SK-N-SH (cell line): ENCODE measurements around the gene CELF2. TPM values are rescaled to one million over a fixed set of nuclear protein-coding genes. Genes with fewer than 3 reads are reported as not detected.

Experiments used
- CTCF ChIA-PET: fragments of 300-600, 350-600 bp; formaldehyde crosslinking; extraction: SDS; loops from one replicate; lab custom pipeline; 2021; lab: Yijun Ruan, JAX
- POLR2A ChIA-PET: fragments of 350-600 bp; sonication (Branson Sonifier 250); formaldehyde crosslinking; extraction: SDS; loops from one replicate; lab custom pipeline; 2020; ENCODE audit warnings: antibody characterized with exemption, inconsistent platforms; lab: Yijun Ruan, JAX
- DNase-seq: peaks from one replicate; pipeline ENCODE4 v3.0.0; 2012
- H2AFZ ChIP-seq: fragments of 200-600 bp; sonication (generic); 2 replicates; pipeline ENCODE4 v1.8.1; 2016; ENCODE audit warnings: antibody characterized with exemption, mild to moderate bottlenecking, low read depth
- H3F3A ChIP-seq: fragments of 200-600 bp; sonication (generic); replicated peaks from 2 replicates; pipeline ENCODE3; 2016; ENCODE audit warnings: antibody characterized with exemption, mild to moderate bottlenecking; ENCODE audit not compliant: insufficient read depth
- H3K27ac ChIP-seq, 2 experiments: fragments of 200-500 bp in 1 of 2; fragments of 200-600 bp in 1 of 2; sonication (Bioruptor generic) in 1 of 2; sonication (generic), shearing (Covaris generic) in 1 of 2; 2 replicates each; pipeline versions ENCODE4 v1.5.1 to v1.6.1; 2014 to 2016; ENCODE audit warnings: low read depth in 2 of 2, inconsistent platforms in 1 of 2, low read length in 1 of 2, mild to moderate bottlenecking in 1 of 2, mixed read lengths in 1 of 2
- H3K27me3 ChIP-seq: fragments of 200-600 bp; sonication (generic), shearing (Covaris generic); 2 replicates; pipeline ENCODE4 v1.6.1; 2016; ENCODE audit warnings: mixed run types; ENCODE audit not compliant: insufficient read depth
- H3K36me3 ChIP-seq, 2 experiments: fragments of 200-500 bp in 1 of 2; fragments of 200-600 bp in 1 of 2; sonication (Bioruptor generic) in 1 of 2; sonication (generic) in 1 of 2; replicated peaks in 1 of 2; 2 replicates each; pipeline versions ENCODE3 to v1.5.1; 2014 to 2016; ENCODE audit warnings: low read length in 1 of 2, mild to moderate bottlenecking in 1 of 2; ENCODE audit not compliant: insufficient read depth in 2 of 2, control insufficient read depth in 1 of 2
- H3K4me1 ChIP-seq, 2 experiments: fragments of 200-500 bp in 1 of 2; fragments of 200-600 bp in 1 of 2; sonication (Bioruptor generic) in 1 of 2; sonication (generic), shearing (Covaris generic) in 1 of 2; 2 replicates each; pipeline versions ENCODE4 v1.5.1 to v1.6.1; 2014 to 2016; ENCODE audit warnings: low read depth in 1 of 2, low read length in 1 of 2, mixed run types in 1 of 2; ENCODE audit not compliant: insufficient read depth in 2 of 2, control insufficient read depth in 1 of 2
- H3K4me2 ChIP-seq: fragments of 200-600 bp; sonication (generic), shearing (Covaris generic); 2 replicates; pipeline ENCODE4 v1.6.1; 2017; ENCODE audit warnings: mixed run types
- H3K4me3 ChIP-seq, 2 experiments: fragments of 200-500 bp in 1 of 2; fragments of 200-600 bp in 1 of 2; sonication (Bioruptor generic) in 1 of 2; sonication (generic), shearing (Covaris generic) in 1 of 2; 2 replicates each; pipeline versions ENCODE4 v1.5.1 to v1.8.1; 2014 to 2016; ENCODE audit warnings: low read depth in 2 of 2, inconsistent platforms in 1 of 2, low read length in 1 of 2, mild to moderate bottlenecking in 1 of 2, mixed read lengths in 1 of 2, moderate library complexity in 1 of 2
- H3K79me2 ChIP-seq: fragments of 200-600 bp; sonication (generic); 2 replicates; pipeline ENCODE4 v1.8.1; 2017; ENCODE audit warnings: mild to moderate bottlenecking; ENCODE audit not compliant: insufficient read depth
- H3K9ac ChIP-seq: fragments of 200-600 bp; sonication (generic); 2 replicates; pipeline ENCODE4 v1.6.1; 2017; ENCODE audit warnings: mixed run types
- H3K9me2 ChIP-seq: fragments of 200-600 bp; sonication (generic); 2 replicates; pipeline ENCODE4 v1.6.1; 2017; ENCODE audit warnings: mixed run types
- H3K9me3 ChIP-seq: fragments of 200-600 bp; sonication (generic); 2 replicates; pipeline ENCODE4 v1.6.1; 2017; ENCODE audit warnings: mixed run types, mild to moderate bottlenecking, moderate library complexity
- H4K20me1 ChIP-seq: fragments of 200-600 bp; sonication (generic); 2 replicates; pipeline ENCODE4 v1.6.1; 2017; ENCODE audit warnings: mild to moderate bottlenecking, mixed run types; ENCODE audit not compliant: insufficient read depth
- CTCF ChIP-seq: fragments of 200-600 bp; sonication (generic); IDR thresholded peaks from 2 replicates; pipeline ENCODE4 v1.6.1; 2017; ENCODE audit warnings: antibody characterized with exemption, mild to moderate bottlenecking, moderate library complexity
- ELF1 ChIP-seq: IDR thresholded peaks from 2 replicates; pipeline ENCODE4 v1.4.0; 2012
- EP300 ChIP-seq, 2 experiments: IDR thresholded peaks; 2 replicates each; pipeline versions ENCODE4 v1.4.0 to v1.6.1; 2012; ENCODE audit warnings: borderline replicate concordance in 1 of 2, low read depth in 1 of 2, low read length in 1 of 2
- EZH2phosphoT487 ChIP-seq: fragments of 200-600 bp; sonication (generic); IDR thresholded peaks from 2 replicates; pipeline ENCODE4 v1.6.1; 2017; ENCODE audit warnings: low read depth, mixed run types, mild to moderate bottlenecking, antibody characterized with exemption, moderate library complexity, borderline replicate concordance
- FOSL2 ChIP-seq: IDR thresholded peaks from 2 replicates; pipeline ENCODE4 v1.4.0; 2012; ENCODE audit warnings: low read depth, mild to moderate bottlenecking, moderate library complexity, borderline replicate concordance
- FOXJ3 ChIP-seq: sonication (generic); formaldehyde crosslinking; IDR thresholded peaks from 2 replicates; pipeline ENCODE4 v1.5.1; 2020; ENCODE audit warnings: mild to moderate bottlenecking, missing genetic modification reagents
- FOXM1 ChIP-seq: IDR thresholded peaks from 2 replicates; pipeline ENCODE4 v1.4.0; 2012; ENCODE audit warnings: low read depth, mild to moderate bottlenecking
- GABPA ChIP-seq: IDR thresholded peaks from 2 replicates; pipeline ENCODE4 v1.4.0; 2012; ENCODE audit warnings: low read depth, mild to moderate bottlenecking
- IRF3 ChIP-seq: fragments of 150-350 bp; IDR thresholded peaks from 2 replicates; pipeline ENCODE4 v1.6.1; 2016; ENCODE audit warnings: mild to moderate bottlenecking, low read depth, low read length
- MAX ChIP-seq: IDR thresholded peaks from 2 replicates; pipeline ENCODE4 v1.4.0; 2012; ENCODE audit warnings: low read depth
- MEF2A ChIP-seq: IDR thresholded peaks from 2 replicates; pipeline ENCODE4 v1.4.0; 2012; ENCODE audit warnings: low read depth, borderline replicate concordance
- NFIC ChIP-seq: IDR thresholded peaks from 2 replicates; pipeline ENCODE4 v1.4.0; 2012; ENCODE audit warnings: borderline replicate concordance
- PBX3 ChIP-seq: IDR thresholded peaks from 2 replicates; pipeline ENCODE4; 2012
- RCOR1 ChIP-seq: fragments of 150-350 bp; IDR thresholded peaks from 2 replicates; pipeline ENCODE4 v1.6.1; 2017; ENCODE audit warnings: antibody characterized with exemption, low read length
- RXRA ChIP-seq: IDR thresholded peaks from 2 replicates; pipeline ENCODE4 v1.4.0; 2012; ENCODE audit warnings: low read depth, mild to moderate bottlenecking, borderline replicate concordance
- SMC3 ChIP-seq: IDR thresholded peaks from 2 replicates; pipeline ENCODE4 v1.6.1; 2012; ENCODE audit warnings: low read depth, low read length, improper control_type of control experiment
- TAF1 ChIP-seq: IDR thresholded peaks from 2 replicates; pipeline ENCODE4 v1.6.1; 2012; ENCODE audit warnings: low read depth, mild to moderate bottlenecking, low read length, moderate library complexity, borderline replicate concordance
- TEAD4 ChIP-seq: IDR thresholded peaks from 2 replicates; pipeline ENCODE4 v1.4.0; 2012; ENCODE audit warnings: mild to moderate bottlenecking, borderline replicate concordance; ENCODE audit not compliant: insufficient read depth
- USF1 ChIP-seq: IDR thresholded peaks from 2 replicates; pipeline ENCODE4 v1.4.0; 2012; ENCODE audit warnings: low read depth, borderline replicate concordance
- WGBS: methylation state at CpG from one replicate; pipeline ENCODE4 v1.1.6; 2017; ENCODE audit warnings: low lambda C conversion rate; 5-methylcytosine and 5-hydroxymethylcytosine counted together
- polyA plus RNA-seq, 3 experiments: library from polyadenylated mRNA; depleted of rRNA; stranded (reverse); fragments of >200 nt; gene quantifications; 2 replicates each; pipeline ENCODE4 v1.2.3, GENCODE V29; 2012

CELF2 gene
- polyA plus RNA-seq, 1 of the 3 experiments (the other 2 are of a cell fraction): 0.03 TPM

- no peaks in the 10 kb centered on the region for H3K9me3 ChIP-seq
- no peak overlapping the region for H2AFZ ChIP-seq
- no peaks in the 10 kb centered on the region for H3K27me3 ChIP-seq
- H3F3A ChIP-seq: no peaks in the 10 kb centered on the region
- no peak overlapping the region for H3K4me2 ChIP-seq
- no peak overlapping the region for H3K27ac ChIP-seq
- no peak for DNase-seq
- WGBS: 41% methylated on average over 6 of the region's 6 CpGs
- TF ChIP-seq FOSL2 (no peak), TEAD4 (no peak), EP300 (IDR thresholded peaks at IDR 0.05; ENCODE audit: borderline replicate concordance in 1 of 2, low read depth in 1 of 2, low read length in 1 of 2) (no peak), FOXJ3 (CRISPR knock-in tag) (no peak), NFIC (no peak), RXRA (no peak), SMC3 (no peak), PBX3 (no peak), EZH2phosphoT487 (no peak), MEF2A (no peak), USF1 (no peak), RCOR1 (no peak), FOXM1 (no peak), GABPA (no peak), ELF1 (no peak)
- peaks cover 0 to 2% of the 10 kb centered on the region in 2 experiments; a peak in 1 of 4 replicates for H3K4me1 ChIP-seq
- no peaks in the 10 kb centered on the region for H3K9me2 ChIP-seq
- CTCF ChIA-PET: no interaction called here
- no peaks in the 10 kb centered on the region for H3K79me2 ChIP-seq
- no peak overlapping the region for H3K9ac ChIP-seq
- H4K20me1 ChIP-seq: no peaks in the 10 kb centered on the region
- H3K36me3 ChIP-seq: no peaks in the 10 kb centered on the region
- H3K4me3 ChIP-seq: no peak overlapping the region
- POLR2A ChIA-PET: no interaction called here
Measured at GRCh38 chr10:11179516-11180105, 161.9 kb downstream of the CELF2 start.

- H3K36me3 ChIP-seq: no peaks in the 10 kb centered on the region
- no peaks in the 10 kb centered on the region for H4K20me1 ChIP-seq
- H3K79me2 ChIP-seq: no peaks in the 10 kb centered on the region
- 45% methylated on average over 14 of the region's 14 CpGs for whole genome bisulfite sequencing
- H3K4me2 ChIP-seq: no peak overlapping the region
- ChIA-PET CTCF (interaction anchor here (0.5 kb wide), 1 partner anchor 563 kb away, joined by 3 read pairs; no protein-coding TSS in a partner anchor), POLR2A (no interaction called here)
- H3K27me3 ChIP-seq: no peaks in the 10 kb centered on the region
- H3K4me3 ChIP-seq: no peak overlapping the region
- no peak overlapping the region for H3K9ac ChIP-seq
- H3F3A ChIP-seq: no peaks in the 10 kb centered on the region
- no peak for DNase-seq
- no peaks in the 10 kb centered on the region for H3K9me3 ChIP-seq
- H3K4me1 ChIP-seq: peaks cover 0 to 2% of the 10 kb centered on the region in 2 experiments; a peak in 1 of 4 replicates
- H3K9me2 ChIP-seq: no peaks in the 10 kb centered on the region
- H3K27ac ChIP-seq: no peak overlapping the region
- no peak overlapping the region for H2AFZ ChIP-seq
- TF ChIP-seq TAF1 (no peak), CTCF (no peak), MAX (no peak), IRF3 (no peak), PBX3 (no peak)
Measured at GRCh38 chr10:11180228-11180627, 162.6 kb downstream of the CELF2 start.
